ENCODE results near the gene TLR8.
"Not testable (repeated sequence)": the region's sequence is repeated elsewhere in the genome, so short reads cannot be mapped to it uniquely, and the experiment has no call there.

The TLR8 gene

DNA sequence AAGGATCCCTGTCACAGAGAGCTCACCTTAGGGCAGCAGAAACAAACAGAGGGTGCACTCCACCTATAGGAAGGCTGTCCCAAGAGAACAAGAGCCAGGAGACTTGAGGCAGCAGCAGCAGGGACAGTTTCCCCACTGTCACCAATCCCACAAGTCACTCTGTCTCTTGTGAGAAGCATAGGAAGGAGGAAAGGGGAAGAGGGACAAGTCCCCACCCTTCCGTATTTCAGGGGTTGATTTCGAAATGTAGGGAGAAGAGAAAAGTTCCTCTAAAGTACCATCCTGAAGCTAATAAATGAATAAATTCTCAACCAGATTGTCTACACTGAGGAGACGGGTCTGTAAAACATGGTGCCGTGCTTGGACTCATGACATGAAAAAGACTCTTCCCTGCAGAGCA is 9.5 kb upstream of the TLR8 start:
- no peak for DNase-seq

DNA sequence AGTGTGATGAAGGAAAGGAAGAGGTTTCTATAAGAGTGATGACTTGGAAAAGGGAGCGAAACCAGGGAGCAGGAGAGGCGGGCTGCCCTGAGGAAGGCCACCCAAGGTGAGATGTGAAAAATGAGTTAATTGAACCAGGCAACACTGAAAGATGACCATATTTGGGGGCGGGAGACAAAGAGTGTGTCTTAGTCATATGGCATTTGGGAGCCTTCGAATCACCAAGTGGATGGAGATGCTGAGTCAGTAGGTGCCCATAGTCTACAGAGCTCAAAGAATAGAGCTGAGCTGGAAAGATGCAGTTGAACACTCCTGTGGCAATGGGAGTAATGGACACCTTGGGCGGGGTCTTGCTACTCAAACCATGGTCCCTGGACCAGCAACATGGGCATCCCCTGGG is 8.3 kb upstream of the TLR8 start:
- no peak for DNase-seq

DNA sequence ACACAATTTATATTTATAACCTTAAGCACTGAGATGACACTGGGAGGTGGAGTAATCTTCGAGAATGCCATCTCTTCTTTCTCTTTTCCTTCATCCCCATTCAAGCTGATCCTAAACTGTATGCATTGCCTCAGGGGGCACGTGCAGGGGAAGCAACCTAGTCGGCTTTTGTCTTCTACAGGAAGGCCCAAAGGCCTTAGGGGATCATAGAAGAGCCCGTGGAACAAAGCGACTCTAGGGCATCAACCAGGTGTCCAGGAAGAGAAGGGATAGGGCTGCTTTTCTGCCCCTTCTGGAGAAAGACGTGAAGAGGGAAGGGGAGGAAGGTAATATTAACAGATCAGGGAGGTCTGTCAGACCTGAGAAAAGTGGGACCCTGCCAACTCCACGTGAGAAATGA is 6.9 kb upstream of the TLR8 start:
- no peak for DNase-seq

DNA sequence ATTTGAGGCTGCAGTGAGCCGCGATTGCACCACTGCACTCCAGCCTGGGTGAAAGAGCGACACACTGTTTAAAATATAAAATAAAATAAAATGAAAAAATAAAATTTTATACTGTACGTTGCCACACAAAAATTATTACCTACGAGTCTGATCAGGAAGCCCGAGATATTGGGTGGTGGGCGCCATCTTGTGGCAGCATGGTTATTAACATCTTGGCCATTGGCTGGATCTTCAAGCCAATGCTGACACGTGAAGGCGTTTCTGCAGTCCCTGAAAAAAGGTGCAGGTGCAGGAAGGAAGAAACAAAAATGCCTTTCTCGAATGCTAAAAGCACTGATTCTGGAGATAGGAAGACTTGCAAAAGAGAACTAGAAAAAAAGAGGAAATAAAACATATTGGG is 4.9 kb upstream of the TLR8 start:
- peak in 34 of 56 donors; percentile 0 to 54 (median 4) for DNase-seq

DNA sequence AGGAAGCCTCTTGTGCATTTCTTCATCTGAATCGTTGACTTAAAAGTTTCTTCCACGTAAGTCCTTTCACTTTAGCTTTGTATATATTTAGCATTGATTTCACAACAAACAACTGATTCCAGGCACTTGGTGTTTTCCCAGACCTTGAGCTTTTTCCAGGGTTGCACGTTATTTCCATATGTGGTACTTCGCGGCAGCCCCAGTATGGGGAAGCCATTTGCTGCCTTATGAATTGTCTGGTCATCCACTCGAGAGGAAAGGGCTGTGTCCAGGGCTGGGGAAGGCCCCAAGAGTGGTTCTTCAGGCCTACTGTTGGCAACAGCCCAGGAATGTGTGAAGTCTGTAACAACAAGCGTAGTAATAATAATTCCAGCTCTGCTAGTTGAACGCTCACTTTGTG is 2.8 kb upstream of the TLR8 start:
- no peak for DNase-seq

DNA sequence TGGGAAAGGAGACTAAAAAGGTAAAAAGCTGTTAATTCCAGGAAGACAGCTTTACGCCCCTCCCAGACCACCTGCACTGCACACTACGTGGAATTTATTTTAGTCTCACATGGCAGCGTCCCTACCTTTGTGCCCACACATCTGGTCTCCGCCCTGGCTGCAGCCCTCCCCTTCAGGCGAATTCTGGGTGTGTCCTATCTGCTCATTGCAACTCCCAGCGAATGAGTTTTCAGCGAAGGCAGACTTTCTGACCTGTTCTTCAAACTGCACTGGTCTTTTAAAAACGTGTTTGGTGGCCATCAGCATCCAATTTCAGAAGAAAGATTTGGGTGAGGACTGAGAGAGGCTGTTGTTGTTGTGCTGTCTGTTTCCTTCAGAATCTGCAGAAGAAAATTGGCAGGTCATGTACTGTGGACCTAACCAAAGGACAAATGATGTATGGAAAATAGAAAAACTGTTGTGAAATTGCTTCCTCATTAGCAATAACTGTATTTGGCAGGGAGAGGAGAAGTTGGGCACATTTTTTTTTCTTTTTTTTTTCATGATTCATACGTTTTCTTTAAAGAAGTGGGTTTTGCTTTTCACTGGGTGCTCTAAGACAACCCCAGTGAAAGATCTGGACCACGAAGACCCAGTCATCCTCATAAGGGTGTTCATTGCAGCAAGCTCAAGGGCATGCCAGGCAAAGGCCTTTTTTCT is 4.2 kb downstream of the TLR8 start:
- DNase-seq, result no peak

DNA sequence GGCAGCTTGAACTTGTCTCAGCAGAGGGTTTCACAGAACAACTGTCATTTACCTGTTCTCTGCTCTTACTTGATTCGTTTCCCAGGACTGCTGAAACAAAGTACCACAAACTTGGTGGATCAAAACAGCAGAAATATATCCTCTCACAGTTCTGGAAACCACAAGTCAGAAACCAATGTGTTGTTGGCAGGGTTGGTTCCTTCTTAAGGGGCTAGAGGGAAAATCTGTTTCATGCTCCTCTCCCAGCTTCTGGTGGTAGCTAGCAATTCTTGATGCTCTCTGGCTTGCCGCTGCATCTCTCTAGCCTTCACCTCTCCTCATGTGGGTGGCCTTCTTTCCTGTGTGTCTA is 4.7 kb downstream of the TLR8 start:
- no peak for DNase-seq

DNA sequence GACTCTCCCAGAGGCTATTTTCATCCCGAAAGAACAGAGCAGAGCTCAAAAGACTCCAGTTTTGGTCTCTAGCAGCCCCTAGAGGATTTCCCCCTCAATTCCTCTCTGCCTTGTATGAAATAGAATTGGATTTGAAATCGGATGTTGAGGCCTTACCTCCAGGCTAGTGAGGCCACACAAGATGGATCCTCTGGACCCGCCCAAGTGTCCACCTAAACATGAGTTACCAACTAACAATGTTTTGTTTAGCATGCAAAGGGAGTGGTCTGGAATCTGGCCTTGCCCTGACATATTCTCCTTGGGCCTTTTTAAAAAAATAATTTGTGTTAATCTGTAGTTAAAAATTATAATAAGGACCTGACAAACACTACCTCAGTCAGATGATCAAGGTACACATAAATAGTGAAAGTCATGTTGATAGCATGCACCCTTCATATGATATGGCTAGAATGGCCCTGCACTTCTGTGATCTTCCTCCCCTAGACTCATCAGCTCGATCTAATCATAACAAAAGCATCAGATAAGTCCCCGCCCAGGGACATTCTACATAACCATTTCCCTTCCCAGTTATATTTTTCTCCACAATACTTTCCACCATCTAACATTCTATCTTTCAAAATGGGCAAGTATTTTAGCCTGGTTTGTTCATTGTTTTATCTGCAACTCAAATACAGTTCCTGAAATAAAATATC is 6.5 kb downstream of the TLR8 start:
- DNase-seq, result no peak

DNA sequence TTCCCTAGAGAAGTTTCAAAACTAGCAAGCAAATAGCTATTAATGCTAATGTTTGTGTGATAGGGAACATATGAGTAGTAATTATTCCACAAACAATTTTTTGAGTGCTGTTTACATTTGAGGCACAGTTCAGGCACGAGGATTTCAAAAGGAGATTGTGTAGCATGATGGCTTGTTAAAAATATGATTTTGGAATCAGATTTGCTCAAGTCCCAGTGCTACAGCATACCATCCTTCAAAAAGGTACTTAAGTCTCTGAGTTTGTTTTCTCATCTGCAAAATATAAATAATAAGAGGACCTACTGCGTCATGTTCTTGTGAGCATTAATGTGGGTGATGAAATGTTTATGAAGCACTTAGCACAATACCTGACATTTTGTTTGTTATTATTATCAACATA is 11.3 kb downstream of the TLR8 start:
- DNase-seq, result no peak

DNA sequence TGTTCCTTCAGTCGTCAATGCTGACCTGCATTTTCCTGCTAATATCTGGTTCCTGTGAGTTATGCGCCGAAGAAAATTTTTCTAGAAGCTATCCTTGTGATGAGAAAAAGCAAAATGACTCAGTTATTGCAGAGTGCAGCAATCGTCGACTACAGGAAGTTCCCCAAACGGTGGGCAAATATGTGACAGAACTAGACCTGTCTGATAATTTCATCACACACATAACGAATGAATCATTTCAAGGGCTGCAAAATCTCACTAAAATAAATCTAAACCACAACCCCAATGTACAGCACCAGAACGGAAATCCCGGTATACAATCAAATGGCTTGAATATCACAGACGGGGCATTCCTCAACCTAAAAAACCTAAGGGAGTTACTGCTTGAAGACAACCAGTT is 12.6 kb downstream of the TLR8 start:
- no peak for DNase-seq

DNA sequence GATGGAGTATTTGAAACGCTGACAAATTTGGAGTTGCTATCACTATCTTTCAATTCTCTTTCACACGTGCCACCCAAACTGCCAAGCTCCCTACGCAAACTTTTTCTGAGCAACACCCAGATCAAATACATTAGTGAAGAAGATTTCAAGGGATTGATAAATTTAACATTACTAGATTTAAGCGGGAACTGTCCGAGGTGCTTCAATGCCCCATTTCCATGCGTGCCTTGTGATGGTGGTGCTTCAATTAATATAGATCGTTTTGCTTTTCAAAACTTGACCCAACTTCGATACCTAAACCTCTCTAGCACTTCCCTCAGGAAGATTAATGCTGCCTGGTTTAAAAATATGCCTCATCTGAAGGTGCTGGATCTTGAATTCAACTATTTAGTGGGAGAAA is 13.2 kb downstream of the TLR8 start:
- no peak for DNase-seq

DNA sequence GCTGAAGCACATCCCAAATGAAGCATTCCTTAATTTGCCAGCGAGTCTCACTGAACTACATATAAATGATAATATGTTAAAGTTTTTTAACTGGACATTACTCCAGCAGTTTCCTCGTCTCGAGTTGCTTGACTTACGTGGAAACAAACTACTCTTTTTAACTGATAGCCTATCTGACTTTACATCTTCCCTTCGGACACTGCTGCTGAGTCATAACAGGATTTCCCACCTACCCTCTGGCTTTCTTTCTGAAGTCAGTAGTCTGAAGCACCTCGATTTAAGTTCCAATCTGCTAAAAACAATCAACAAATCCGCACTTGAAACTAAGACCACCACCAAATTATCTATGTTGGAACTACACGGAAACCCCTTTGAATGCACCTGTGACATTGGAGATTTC is 14.6 kb downstream of the TLR8 start:
- DNase-seq, result no peak

DNA sequence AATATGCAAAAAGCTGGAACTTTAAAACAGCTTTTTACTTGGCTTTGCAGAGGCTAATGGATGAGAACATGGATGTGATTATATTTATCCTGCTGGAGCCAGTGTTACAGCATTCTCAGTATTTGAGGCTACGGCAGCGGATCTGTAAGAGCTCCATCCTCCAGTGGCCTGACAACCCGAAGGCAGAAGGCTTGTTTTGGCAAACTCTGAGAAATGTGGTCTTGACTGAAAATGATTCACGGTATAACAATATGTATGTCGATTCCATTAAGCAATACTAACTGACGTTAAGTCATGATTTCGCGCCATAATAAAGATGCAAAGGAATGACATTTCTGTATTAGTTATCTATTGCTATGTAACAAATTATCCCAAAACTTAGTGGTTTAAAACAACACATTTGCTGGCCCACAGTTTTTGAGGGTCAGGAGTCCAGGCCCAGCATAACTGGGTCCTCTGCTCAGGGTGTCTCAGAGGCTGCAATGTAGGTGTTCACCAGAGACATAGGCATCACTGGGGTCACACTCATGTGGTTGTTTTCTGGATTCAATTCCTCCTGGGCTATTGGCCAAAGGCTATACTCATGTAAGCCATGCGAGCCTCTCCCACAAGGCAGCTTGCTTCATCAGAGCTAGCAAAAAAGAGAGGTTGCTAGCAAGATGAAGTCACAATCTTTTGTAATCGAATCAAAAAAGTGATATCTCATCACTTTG is 15.6 kb downstream of the TLR8 start:
- DNase-seq, result no peak

DNA sequence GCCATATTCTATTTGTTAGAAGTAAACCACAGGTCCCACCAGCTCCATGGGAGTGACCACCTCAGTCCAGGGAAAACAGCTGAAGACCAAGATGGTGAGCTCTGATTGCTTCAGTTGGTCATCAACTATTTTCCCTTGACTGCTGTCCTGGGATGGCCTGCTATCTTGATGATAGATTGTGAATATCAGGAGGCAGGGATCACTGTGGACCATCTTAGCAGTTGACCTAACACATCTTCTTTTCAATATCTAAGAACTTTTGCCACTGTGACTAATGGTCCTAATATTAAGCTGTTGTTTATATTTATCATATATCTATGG is 16.1 kb downstream of the TLR8 start:
- DNase-seq, result no peak

DNA sequence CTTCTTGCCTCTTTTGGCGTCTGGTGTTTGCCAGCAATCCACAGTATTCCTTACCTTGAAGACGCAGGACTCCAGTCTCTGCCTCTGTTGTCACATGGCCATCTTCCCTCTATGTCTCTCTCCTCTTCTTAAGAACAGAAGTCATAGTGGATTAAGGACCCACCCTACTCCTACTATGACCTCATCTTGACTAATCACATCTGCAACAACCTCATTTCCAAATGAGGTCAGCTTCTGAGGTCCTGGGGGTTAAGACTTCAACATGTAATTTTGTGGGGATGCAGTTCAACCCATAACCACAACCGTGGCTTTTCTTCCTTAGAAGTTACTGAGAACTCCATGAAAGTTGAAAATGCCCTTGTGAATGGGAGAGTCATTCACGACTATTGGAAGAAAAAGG is 23.3 kb downstream of the TLR8 start:
- no peak for DNase-seq

DNA sequence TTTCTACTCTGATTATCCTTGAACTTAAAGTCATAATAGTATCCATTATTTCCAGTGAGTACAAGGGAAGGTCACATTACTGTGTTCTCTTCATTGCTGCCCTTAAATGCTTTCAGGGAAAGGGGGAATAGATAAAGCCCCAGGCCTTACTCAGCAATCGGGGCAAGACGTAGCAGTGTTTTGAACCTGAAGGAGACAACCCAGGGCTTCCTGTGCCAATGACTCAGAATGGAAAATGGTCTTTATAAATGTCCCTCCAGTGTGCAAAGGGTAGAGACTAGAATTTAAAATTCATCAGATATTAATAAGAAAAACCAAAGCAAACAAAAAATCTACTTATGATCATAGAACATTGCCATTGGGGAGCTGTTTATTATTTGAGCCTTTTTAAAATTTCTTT is 23.7 kb downstream of the TLR8 start:
- DNase-seq, result no peak

DNA sequence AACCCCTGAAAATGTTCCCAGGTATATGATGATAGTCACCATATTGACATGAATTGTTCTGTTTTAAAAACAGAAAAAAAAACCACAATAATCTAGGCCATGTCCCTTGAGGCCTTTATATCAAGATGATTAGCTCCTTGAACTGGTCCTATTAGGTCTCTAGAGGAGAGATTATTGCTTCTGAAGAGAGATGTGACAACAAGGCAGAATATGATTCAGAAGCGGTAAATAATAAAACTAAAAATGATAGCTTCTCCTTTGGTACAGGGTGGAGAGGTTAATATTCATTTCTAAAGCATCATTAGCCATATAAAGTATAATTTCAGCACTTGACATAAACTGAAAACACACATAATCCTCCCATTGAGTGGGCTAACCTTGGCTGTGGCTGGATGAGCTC is 25.8 kb downstream of the TLR8 start:
- DNase-seq, result no peak

DNA sequence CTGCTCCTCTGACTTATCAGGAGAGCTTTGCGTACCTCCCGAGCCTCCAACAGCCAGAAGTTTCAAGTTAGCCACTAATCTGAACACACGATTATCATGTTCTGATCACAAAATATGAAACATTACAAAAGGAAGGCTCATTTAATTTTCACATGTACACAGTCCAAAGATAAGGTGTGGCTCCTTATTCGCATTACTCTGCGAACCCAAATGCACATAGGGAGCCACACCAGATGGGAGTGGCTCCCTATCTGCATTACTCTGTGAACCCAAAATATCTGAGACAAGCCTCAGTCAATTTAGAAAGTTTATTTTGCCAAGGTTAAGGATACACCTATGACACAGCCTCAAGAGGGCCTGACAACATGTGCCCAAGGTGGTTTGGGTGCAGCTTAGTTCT is 28.4 kb downstream of the TLR8 start:
- no peak for DNase-seq

DNA sequence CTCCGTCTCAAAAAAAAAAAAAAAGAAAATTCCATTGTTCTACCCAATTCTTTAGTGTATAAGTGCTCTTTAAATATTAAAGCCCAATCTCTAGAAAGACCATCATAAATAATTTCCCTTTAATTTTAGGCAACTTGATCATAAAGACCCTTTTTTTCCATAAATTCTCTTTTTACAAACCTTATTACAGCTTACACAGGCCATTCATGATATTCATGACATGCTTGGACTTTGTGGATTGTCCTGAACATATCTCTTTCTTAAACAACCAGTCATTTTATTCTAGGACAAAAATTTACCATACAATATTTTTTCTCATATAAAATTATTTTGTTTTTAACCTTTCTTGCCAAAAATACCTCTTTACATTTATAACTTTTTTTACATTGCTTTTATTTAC is 30.5 kb downstream of the TLR8 start:
- DNase-seq, result no peak

DNA sequence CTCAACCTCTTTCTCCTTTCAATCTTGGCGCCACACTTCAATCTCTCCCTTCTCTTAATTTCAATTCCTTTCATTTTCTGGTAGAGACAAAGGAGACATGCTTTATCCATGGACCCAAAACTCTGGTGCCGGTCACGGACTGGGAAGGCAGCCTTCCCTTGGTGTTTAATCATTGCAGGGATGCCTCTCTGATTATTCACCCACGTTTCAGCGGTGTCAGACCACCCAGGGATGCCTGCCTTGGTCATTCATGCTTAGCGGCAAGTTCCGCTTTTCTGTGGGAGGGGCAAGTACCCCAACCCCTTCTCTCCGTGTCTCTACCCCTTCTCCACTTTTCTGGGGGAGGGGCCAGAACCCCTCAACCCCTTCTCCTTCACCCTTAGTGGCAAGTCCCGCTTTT is 34.1 kb downstream of the TLR8 start:
- not testable (repeated sequence) for DNase-seq

DNA sequence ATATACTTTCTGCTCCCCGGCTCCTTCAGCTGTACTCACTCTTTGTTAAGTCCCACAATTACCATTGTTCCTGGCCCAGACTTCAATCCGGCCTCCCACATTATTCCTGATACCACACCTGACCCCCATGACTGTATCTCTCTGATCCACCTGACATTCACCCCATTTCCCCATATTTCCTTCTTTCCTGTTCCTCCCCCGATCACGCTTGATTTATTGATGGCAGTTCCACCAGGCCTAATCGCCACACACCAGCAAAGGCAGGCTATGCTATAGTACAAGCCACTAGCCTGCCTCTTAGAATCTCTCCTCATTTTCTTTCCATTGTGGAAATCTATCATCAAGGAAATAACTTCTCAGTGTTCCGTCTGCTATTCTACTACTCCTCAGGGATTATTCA is 37.2 kb downstream of the TLR8 start:
- not testable (repeated sequence) for DNase-seq

DNA sequence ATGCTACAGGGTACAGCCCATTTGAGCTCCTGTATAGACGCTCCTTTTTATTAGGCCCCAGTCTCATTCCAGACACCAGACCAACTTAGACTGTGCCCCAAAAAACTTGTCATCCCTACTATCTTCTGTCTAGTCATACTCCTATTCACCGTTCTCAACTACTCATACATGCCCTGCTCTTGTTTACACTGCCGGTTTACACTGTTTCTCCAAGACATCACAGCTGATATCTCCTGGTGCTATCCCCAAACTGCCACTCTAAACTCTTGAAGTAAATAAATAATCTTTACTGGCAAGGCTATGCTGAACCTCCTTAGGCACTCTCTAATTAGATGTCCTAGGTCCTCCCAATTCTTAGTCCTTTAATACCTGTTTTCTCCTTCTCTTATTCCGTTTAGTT is 38.0 kb downstream of the TLR8 start:
- not testable (repeated sequence) for DNase-seq

DNA sequence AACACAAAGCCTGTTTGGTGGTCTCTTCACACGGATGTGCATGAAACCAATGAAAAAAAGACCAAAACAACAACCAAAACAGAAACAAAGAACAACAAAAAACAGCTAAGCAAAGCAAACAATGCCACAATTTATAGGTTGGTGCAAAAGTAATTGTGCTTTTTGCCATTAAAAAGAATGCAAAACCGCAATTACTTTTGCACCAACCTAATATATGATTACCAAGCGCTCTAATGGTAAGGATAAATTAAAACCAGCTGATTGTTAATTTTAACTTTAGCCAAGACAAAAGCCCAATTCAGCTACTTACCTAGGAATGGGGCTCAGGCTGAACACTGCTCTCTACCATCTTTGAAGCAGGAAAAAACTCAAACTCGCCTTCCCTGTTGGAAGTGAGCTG is 39.1 kb downstream of the TLR8 start:
- DNase-seq, result no peak

Data from amygdala (tissue), 56 donors.